Measurements from ENCODE around the gene MAP1A.
A peak's percentile ranks its signal among the peaks of the same experiment; 100 is the strongest.

The MAP1A gene

GRCh38 chr15:43538091-43538490 is 20.7 kb downstream of the MAP1A start:
- no peak overlapping the region for H3K4me3 ChIP-seq (ENCODE audit: low read depth, low read length)
- DNase-seq (ENCODE audit: low read depth), result no peak
- TF ChIP-seq, protein P1, sequence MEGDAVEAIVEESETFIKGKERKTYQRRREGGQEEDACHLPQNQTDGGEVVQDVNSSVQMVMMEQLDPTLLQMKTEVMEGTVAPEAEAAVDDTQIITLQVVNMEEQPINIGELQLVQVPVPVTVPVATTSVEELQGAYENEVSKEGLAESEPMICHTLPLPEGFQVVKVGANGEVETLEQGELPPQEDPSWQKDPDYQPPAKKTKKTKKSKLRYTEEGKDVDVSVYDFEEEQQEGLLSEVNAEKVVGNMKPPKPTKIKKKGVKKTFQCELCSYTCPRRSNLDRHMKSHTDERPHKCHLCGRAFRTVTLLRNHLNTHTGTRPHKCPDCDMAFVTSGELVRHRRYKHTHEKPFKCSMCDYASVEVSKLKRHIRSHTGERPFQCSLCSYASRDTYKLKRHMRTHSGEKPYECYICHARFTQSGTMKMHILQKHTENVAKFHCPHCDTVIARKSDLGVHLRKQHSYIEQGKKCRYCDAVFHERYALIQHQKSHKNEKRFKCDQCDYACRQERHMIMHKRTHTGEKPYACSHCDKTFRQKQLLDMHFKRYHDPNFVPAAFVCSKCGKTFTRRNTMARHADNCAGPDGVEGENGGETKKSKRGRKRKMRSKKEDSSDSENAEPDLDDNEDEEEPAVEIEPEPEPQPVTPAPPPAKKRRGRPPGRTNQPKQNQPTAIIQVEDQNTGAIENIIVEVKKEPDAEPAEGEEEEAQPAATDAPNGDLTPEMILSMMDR (IDR thresholded peaks at IDR 0.05; ENCODE audit: low read depth, low read length), result no peak
- no peak for TF ChIP-seq MYC (IDR thresholded peaks at IDR 0.05; ENCODE audit: low read depth, low read length)
- no peak for TF ChIP-seq MAX (IDR thresholded peaks at IDR 0.05; ENCODE audit: low read depth, low read length)
- TF ChIP-seq POLR2A (IDR thresholded peaks at IDR 0.05; ENCODE audit: extremely low read depth, insufficient read length), result no peak

DNA sequence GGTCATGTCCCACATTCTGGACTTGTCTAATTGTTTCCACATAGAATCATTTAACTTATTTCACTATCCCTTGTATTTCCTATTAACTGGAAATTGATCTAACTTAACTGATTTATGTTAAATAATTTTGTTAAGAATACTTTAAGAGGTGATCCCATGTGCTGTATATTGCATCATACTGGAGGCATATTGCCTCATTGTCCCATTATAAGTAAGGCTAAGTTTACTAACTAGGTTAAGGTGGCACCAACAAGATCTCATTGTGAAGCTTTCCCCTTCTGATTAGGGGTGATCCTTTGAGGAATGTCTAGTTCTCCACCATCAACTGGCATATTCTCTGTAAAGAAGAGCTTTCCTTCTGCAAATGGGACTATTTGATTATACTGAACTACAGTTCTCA is 24.4 kb downstream of the MAP1A start:
- no peak overlapping the region for H3K4me3 ChIP-seq (ENCODE audit: low read depth, low read length)
- DNase-seq (ENCODE audit: low read depth), result peak; percentile 34

GRCh38 chr15:43544266-43544665 is 26.9 kb downstream of the MAP1A start:
- H3K4me3 ChIP-seq (ENCODE audit: low read depth, low read length), result no peak overlapping the region
- TF ChIP-seq MYC (IDR thresholded peaks at IDR 0.05; ENCODE audit: low read depth, low read length) (no peak), MAX (IDR thresholded peaks at IDR 0.05; ENCODE audit: low read depth, low read length) (no peak), POLR2A (IDR thresholded peaks at IDR 0.05; ENCODE audit: extremely low read depth, insufficient read length) (no peak)
- TF ChIP-seq, protein P1 (IDR thresholded peaks at IDR 0.05; ENCODE audit: low read depth, low read length), result no peak

More for the DNA sequence above, 24.4 kb downstream of the MAP1A start:
- TF ChIP-seq POLR2A (IDR thresholded peaks at IDR 0.05; ENCODE audit: extremely low read depth, insufficient read length) (no peak), MYC (IDR thresholded peaks at IDR 0.05; ENCODE audit: low read depth, low read length) (no peak), MAX (IDR thresholded peaks at IDR 0.05; ENCODE audit: low read depth, low read length) (no peak)
- TF ChIP-seq, protein P1 (IDR thresholded peaks at IDR 0.05; ENCODE audit: low read depth, low read length), result no peak

GRCh38 chr15:43545426-43545825 is 28.0 kb downstream of the MAP1A start:
- no peak for TF ChIP-seq MAX (IDR thresholded peaks at IDR 0.05; ENCODE audit: low read depth, low read length)
- no peak for DNase-seq (ENCODE audit: low read depth)
- no peak overlapping the region for H3K4me3 ChIP-seq (ENCODE audit: low read depth, low read length)

More at GRCh38 chr15:43544266-43544665, 26.9 kb downstream of the MAP1A start:
- no peak for DNase-seq (ENCODE audit: low read depth)

DNA sequence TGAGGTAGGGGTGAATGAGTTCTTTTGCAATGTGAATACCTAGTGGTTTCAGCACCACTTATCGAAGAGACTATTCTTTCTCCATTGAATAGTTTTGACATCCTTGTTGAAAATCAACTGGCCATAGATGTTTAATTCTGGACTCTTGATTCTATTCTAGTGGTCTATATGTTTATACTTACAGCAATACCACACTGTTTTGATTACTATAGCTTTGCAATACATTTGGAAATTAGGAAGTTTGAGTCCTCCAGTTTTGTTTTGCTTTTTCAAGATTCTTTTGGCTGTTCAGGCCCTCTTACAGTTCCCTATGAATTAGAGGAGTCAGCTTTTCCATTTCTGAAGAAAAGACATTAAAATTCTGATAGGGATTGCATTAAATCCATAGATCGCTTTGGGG is 30.1 kb downstream of the MAP1A start:
- TF ChIP-seq MYC (IDR thresholded peaks at IDR 0.05; ENCODE audit: low read depth, low read length) (no peak), MAX (IDR thresholded peaks at IDR 0.05; ENCODE audit: low read depth, low read length) (no peak), POLR2A (IDR thresholded peaks at IDR 0.05; ENCODE audit: extremely low read depth, insufficient read length) (no peak)
- TF ChIP-seq, protein P1 (IDR thresholded peaks at IDR 0.05; ENCODE audit: low read depth, low read length), result no peak
- DNase-seq (ENCODE audit: low read depth), result no peak
- no peak overlapping the region for H3K4me3 ChIP-seq (ENCODE audit: low read depth, low read length)

- TF ChIP-seq MYC (IDR thresholded peaks at IDR 0.05; ENCODE audit: low read depth, low read length) (no peak), MAX (IDR thresholded peaks at IDR 0.05; ENCODE audit: low read depth, low read length) (no peak), POLR2A (IDR thresholded peaks at IDR 0.05; ENCODE audit: extremely low read depth, insufficient read length) (no peak)
- TF ChIP-seq, protein P1 (IDR thresholded peaks at IDR 0.05; ENCODE audit: low read depth, low read length), result no peak
- DNase-seq (ENCODE audit: low read depth), result no peak
- no peak overlapping the region for H3K4me3 ChIP-seq (ENCODE audit: low read depth, low read length)
Measured at GRCh38 chr15:43550527-43551363, 33.3 kb downstream of the MAP1A start.
